Mesodermal cell (in vitro differentiated cells): Measurements from ENCODE around the gene CHD2.
"Not testable (repeated sequence)": the region's sequence is repeated elsewhere in the genome, so short reads cannot be mapped to it uniquely, and the experiment has no call there.

Experiments
- H3K27ac ChIP-seq: 2 replicates; pipeline ENCODE4 v1.7.0; 2013; ENCODE audit warnings: mild to moderate bottlenecking, low read depth, low read length, moderate library complexity; ENCODE audit not compliant: severe bottlenecking
- H3K36me3 ChIP-seq: 2 replicates; pipeline ENCODE4 v1.7.1; 2013; ENCODE audit warnings: mild to moderate bottlenecking, low read length, moderate library complexity; ENCODE audit not compliant: control insufficient read depth, insufficient read depth
- H3K4me1 ChIP-seq: one replicate; pipeline ENCODE4 v1.7.1; 2013; ENCODE audit warnings: mild to moderate bottlenecking, low read length; ENCODE audit not compliant: insufficient read depth, control insufficient read depth, poor library complexity, severe bottlenecking
- H3K4me3 ChIP-seq: 2 replicates; pipeline ENCODE4 v1.7.0; 2013; ENCODE audit warnings: low read length, control low read depth, mild to moderate bottlenecking; ENCODE audit not compliant: insufficient read depth, poor library complexity, severe bottlenecking; ENCODE audit errors: extremely low read depth
- H3K9me3 ChIP-seq: 2 replicates; pipeline ENCODE4 v1.7.1; 2013; ENCODE audit warnings: mild to moderate bottlenecking, low read length, moderate library complexity; ENCODE audit not compliant: control insufficient read depth
- WGBS, 2 experiments: methylation state at CpG; one replicate each; pipeline ENCODE4 v1.1.5; 2013; ENCODE audit warnings: missing lambda C conversion rate in 2 of 2; ENCODE audit not compliant: insufficient coverage in 2 of 2; 5-methylcytosine and 5-hydroxymethylcytosine counted together

CHD2 gene

DNA sequence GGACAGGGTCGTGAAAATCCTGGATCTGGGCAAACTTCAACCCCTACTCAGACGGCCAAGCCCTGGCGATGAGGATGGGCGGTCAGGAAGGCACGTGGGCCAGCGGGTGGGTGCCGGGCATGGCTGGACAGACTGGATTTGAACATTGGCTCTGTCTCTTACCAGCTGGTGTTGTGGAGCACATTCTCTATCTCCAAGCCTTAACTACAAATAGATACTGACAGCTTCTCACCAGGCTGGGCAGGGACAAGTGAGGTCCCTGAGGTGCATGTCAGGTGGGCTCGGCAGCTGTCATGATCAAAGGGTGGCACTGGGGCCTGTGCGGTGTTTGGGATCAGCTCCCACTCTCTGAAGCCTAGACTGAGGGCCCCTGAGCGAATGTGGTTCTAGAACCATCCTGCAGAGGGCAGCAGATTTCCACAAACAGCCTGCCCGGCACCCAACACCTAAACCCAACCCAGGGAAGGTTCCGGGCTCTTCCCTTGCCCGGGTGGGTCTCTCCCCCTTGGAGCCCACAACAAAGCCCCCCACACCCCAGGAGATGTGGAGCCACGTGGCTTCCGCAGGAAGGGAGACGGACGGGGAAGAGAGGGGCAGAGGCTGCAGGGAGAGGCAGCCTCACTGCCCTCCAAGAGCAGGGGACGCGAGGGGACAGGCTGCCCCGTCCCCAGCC, 130.4 kb downstream of the CHD2 start:
- Histone ChIP-seq H3K4me3 (no peak overlapping the region), H3K9me3 (no peaks in the 10 kb centered on the region), H3K27ac (no peak overlapping the region), H3K4me1 (peaks cover 10% of the 10 kb centered on the region), H3K36me3 (peaks cover 23% of the 10 kb centered on the region)
- WGBS, 2 experiments: 53 to 62% methylated on average over 11 to 15 of the region's 20 CpGs

GRCh38 chr15:93031103-93031464, 131.0 kb downstream of the CHD2 start:
- H3K4me3 ChIP-seq: no peak overlapping the region
- peaks cover 18% of the 10 kb centered on the region for H3K36me3 ChIP-seq
- WGBS, 2 experiments: 79 to 90% methylated on average over 9 of the region's 9 CpGs
- no peak overlapping the region for H3K27ac ChIP-seq
- H3K9me3 ChIP-seq: no peaks in the 10 kb centered on the region
- H3K4me1 ChIP-seq: peaks cover 6% of the 10 kb centered on the region

GRCh38 chr15:93031557-93032384, 131.6 kb downstream of the CHD2 start:
- WGBS, 2 experiments: 93 to 95% methylated on average over 14 to 25 of the region's 44 CpGs

DNA sequence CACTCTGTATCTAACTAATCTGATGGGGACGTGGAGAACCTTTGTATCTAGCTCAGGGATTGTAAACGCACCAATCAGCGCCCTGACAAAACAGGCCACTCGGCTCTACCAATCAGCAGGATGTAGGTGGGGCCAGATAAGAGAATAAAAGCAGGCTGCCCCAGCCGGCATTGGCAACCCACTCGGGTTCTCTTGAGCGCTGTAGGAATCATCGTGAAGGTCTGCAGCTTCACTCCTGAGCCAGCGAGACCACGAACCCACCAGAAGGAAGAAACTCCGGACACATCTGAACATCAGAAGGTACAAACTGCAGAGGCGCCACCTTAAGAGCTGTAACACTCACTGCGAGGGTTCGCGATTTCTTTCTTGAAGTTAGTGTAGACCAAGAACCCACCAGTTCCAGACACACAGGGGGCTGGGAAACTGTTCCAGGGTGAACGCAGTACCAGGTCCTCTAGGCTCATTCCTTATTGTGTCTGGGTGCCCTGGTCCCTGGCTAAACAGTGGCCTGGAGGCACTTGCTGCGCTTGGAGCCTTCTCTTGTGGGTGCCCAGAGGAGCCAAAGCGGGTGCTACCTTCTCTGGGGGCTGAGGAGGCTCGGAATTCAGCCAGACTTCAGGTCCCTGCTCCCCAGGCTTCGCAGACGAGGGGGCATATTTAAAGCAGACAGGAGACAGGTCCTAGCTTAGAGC, 132.5 kb downstream of the CHD2 start:
- not testable (repeated sequence) for H3K9me3 ChIP-seq, H3K27ac ChIP-seq, H3K36me3 ChIP-seq, H3K4me3 ChIP-seq, H3K4me1 ChIP-seq
- 96% methylated on average over 18 to 21 of the region's 21 CpGs for WGBS, 2 experiments

More at GRCh38 chr15:93031557-93032384, 131.6 kb downstream of the CHD2 start:
- H3K9me3 ChIP-seq, H3K4me1 ChIP-seq, H3K4me3 ChIP-seq, H3K27ac ChIP-seq: not testable (repeated sequence)
- H3K36me3 ChIP-seq: peaks cover 11% of the 10 kb centered on the region

- Histone ChIP-seq H3K4me1 (peaks cover 5% of the 10 kb centered on the region), H3K36me3 (no peaks in the 10 kb centered on the region), H3K27ac (no peak overlapping the region), H3K9me3 (no peaks in the 10 kb centered on the region), H3K4me3 (no peak overlapping the region)
- 91 to 93% methylated on average over 14 of the region's 14 CpGs for WGBS, 2 experiments
These were observed 133.4 kb downstream of the CHD2 start for GRCh38 chr15:93033434-93034045.

GRCh38 chr15:93034512-93034911, 134.4 kb downstream of the CHD2 start:
- Histone ChIP-seq H3K4me3 (no peak overlapping the region), H3K9me3 (no peaks in the 10 kb centered on the region), H3K36me3 (no peaks in the 10 kb centered on the region), H3K27ac (no peak overlapping the region), H3K4me1 (no peaks in the 10 kb centered on the region)
- WGBS, 2 experiments: 93% methylated on average over 5 to 6 of the region's 7 CpGs

- Histone ChIP-seq H3K4me1 (no peaks in the 10 kb centered on the region), H3K27ac (no peak overlapping the region), H3K4me3 (no peak overlapping the region), H3K9me3 (no peaks in the 10 kb centered on the region), H3K36me3 (no peaks in the 10 kb centered on the region)
- 83 to 85% methylated on average over 16 to 18 of the region's 18 CpGs for WGBS, 2 experiments
These were observed 135.2 kb downstream of the CHD2 start for GRCh38 chr15:93035092-93035915.

DNA sequence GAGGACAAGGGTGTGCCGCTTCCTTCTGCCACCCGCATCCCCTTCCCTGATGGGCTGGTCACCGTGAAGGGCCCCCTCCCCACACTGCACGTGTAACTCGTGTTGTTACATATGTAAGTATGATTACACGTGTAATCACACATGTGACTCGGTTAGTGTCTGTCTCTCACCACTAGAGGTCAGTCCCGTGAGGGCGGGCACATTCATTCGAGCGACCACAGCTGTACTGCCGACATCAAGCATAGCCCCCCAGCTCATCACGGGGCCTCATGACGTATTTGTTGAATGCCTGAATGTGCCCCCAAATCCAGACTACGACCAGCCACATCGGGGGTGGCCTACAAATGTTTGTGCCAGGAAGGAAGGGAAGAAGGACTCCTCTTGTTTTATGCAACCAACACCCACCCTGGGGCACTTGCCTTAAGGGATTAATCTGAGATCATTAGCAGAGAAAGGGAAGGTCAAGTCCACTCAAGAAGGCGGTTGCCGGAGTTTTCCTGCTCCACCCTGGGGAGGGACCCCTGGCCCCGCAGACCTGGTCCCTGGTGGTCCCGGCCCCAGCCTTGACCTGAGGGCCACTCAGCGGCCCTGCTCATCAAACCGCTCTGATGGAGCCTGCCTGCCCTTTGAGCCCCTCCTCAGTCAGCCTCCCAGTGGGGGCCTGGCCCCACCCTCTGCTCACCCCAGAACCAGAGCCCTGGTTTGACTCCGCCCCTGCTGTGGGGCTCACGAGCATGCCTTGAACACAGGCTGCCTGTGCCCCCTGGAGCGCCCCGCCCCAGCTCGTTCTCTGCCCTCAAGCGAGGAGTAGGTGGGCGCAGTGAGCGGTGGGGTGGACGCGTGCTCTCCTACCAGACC, 136.1 kb downstream of the CHD2 start:
- H3K27ac ChIP-seq: no peak overlapping the region
- no peak overlapping the region for H3K4me3 ChIP-seq
- H3K36me3 ChIP-seq: no peaks in the 10 kb centered on the region
- no peaks in the 10 kb centered on the region for H3K9me3 ChIP-seq
- no peaks in the 10 kb centered on the region for H3K4me1 ChIP-seq
- WGBS, 2 experiments: 74 to 77% methylated on average over 24 of the region's 32 CpGs

GRCh38 chr15:93036951-93037819, 137.1 kb downstream of the CHD2 start:
- H3K27ac ChIP-seq: no peak overlapping the region

More at GRCh38 chr15:93036951-93037819, 137.1 kb downstream of the CHD2 start:
- WGBS, 2 experiments: 89 to 93% methylated on average over 27 to 29 of the region's 29 CpGs
- Histone ChIP-seq H3K4me1 (no peaks in the 10 kb centered on the region), H3K36me3 (no peaks in the 10 kb centered on the region), H3K4me3 (no peak overlapping the region), H3K9me3 (no peaks in the 10 kb centered on the region)
